NK-92 (cell line): ENCODE data around the gene LDB1.

Experiments
- DNase-seq: peaks from one replicate; lab custom pipeline; 2025; ENCODE audit not compliant: unreplicated experiment; lab: John Stamatoyannopoulos, UW

Gene LDB1

GRCh38 chr10:102113261-102113955 lies 6.8 kb downstream of the LDB1 start:
- DNase-seq, result no peak

GRCh38 chr10:102112210-102112817 lies 7.9 kb downstream of the LDB1 start:
- DNase-seq, result no peak

- DNase-seq, result no peak
Observed at GRCh38 chr10:102111276-102111675, 8.9 kb downstream of the LDB1 start.

- no peak for DNase-seq
Observed at GRCh38 chr10:102109166-102110116, 10.7 kb downstream of the LDB1 start.

- DNase-seq, result no peak
Observed at GRCh38 chr10:102106998-102107397, 13.2 kb downstream of the LDB1 start.

GRCh38 chr10:102102421-102102820 lies 17.7 kb downstream of the LDB1 start:
- no peak for DNase-seq

GRCh38 chr10:102101152-102101551 lies 19.0 kb downstream of the LDB1 start:
- no peak for DNase-seq

GRCh38 chr10:102096449-102096848 lies 23.7 kb downstream of the LDB1 start:
- DNase-seq, result no peak

GRCh38 chr10:102090772-102091171 lies 29.4 kb downstream of the LDB1 start:
- DNase-seq, result no peak

- no peak for DNase-seq
Observed at GRCh38 chr10:102086196-102086595, 34.0 kb downstream of the LDB1 start.

GRCh38 chr10:102085336-102085735 lies 34.8 kb downstream of the LDB1 start:
- no peak for DNase-seq

GRCh38 chr10:102083541-102083940 lies 36.6 kb downstream of the LDB1 start:
- no peak for DNase-seq

GRCh38 chr10:102072673-102073527 lies 47.3 kb downstream of the LDB1 start:
- no peak for DNase-seq

- no peak for DNase-seq
Observed at GRCh38 chr10:102069071-102069470, 51.1 kb downstream of the LDB1 start.

- no peak for DNase-seq
Observed at GRCh38 chr10:102068216-102068615, 52.0 kb downstream of the LDB1 start.

GRCh38 chr10:102067091-102067916 lies 52.9 kb downstream of the LDB1 start:
- DNase-seq, result no peak

- no peak for DNase-seq
Observed at GRCh38 chr10:102066399-102067088, 53.6 kb downstream of the LDB1 start.

GRCh38 chr10:102065561-102066398 lies 54.4 kb downstream of the LDB1 start:
- no peak for DNase-seq
